ENCODE measurements around the gene ARMC6.

The ARMC6 gene

GRCh38 chr19:19077103-19077502 lies 43.7 kb downstream of the ARMC6 start:
- H3K27ac ChIP-seq (ENCODE audit: low read depth, low read length, severe bottlenecking), result no peak overlapping the region
- H3K9me3 ChIP-seq (ENCODE audit: control insufficient read depth, low read length), result no peaks in the 10 kb centered on the region
- H3K36me3 ChIP-seq (ENCODE audit: control insufficient read depth, insufficient read depth, low read length), result no peaks in the 10 kb centered on the region
- no peak overlapping the region for H3K4me3 ChIP-seq (ENCODE audit: extremely low read depth, insufficient read depth, low read length, poor library complexity, severe bottlenecking)
- WGBS, 2 experiments (ENCODE audit: insufficient coverage in 2 of 2), result 88 to 91% methylated on average over 3 to 7 of the region's 7 CpGs
- H3K4me1 ChIP-seq (ENCODE audit: control insufficient read depth, insufficient read depth, low read length, poor library complexity, severe bottlenecking), result no peaks in the 10 kb centered on the region

- no CpG with 5 or more reads among the region's 6 CpGs for WGBS, 2 experiments (ENCODE audit: insufficient coverage in 2 of 2)
- H3K36me3 ChIP-seq (ENCODE audit: control insufficient read depth, insufficient read depth, low read length), result no peaks in the 10 kb centered on the region
- H3K27ac ChIP-seq (ENCODE audit: low read depth, low read length, severe bottlenecking), result no peak overlapping the region
- H3K4me1 ChIP-seq (ENCODE audit: control insufficient read depth, insufficient read depth, low read length, poor library complexity, severe bottlenecking), result no peaks in the 10 kb centered on the region
- H3K9me3 ChIP-seq (ENCODE audit: control insufficient read depth, low read length), result no peaks in the 10 kb centered on the region
- H3K4me3 ChIP-seq (ENCODE audit: extremely low read depth, insufficient read depth, low read length, poor library complexity, severe bottlenecking), result no peak overlapping the region
Measured at GRCh38 chr19:19078801-19079200, 45.4 kb downstream of the ARMC6 start.

GRCh38 chr19:19079571-19079970 lies 46.2 kb downstream of the ARMC6 start:
- H3K27ac ChIP-seq (ENCODE audit: low read depth, low read length, severe bottlenecking), result no peak overlapping the region
- no peaks in the 10 kb centered on the region for H3K36me3 ChIP-seq (ENCODE audit: control insufficient read depth, insufficient read depth, low read length)
- H3K9me3 ChIP-seq (ENCODE audit: control insufficient read depth, low read length), result no peaks in the 10 kb centered on the region
- no peak overlapping the region for H3K4me3 ChIP-seq (ENCODE audit: extremely low read depth, insufficient read depth, low read length, poor library complexity, severe bottlenecking)
- H3K4me1 ChIP-seq (ENCODE audit: control insufficient read depth, insufficient read depth, low read length, poor library complexity, severe bottlenecking), result no peaks in the 10 kb centered on the region
- 80 to 100% methylated on average over 1 of the region's 1 CpG for WGBS, 2 experiments (ENCODE audit: insufficient coverage in 2 of 2)

GRCh38 chr19:19081642-19082151 lies 48.3 kb downstream of the ARMC6 start:
- no peak overlapping the region for H3K4me3 ChIP-seq (ENCODE audit: extremely low read depth, insufficient read depth, low read length, poor library complexity, severe bottlenecking)
- no peak overlapping the region for H3K27ac ChIP-seq (ENCODE audit: low read depth, low read length, severe bottlenecking)
- no peaks in the 10 kb centered on the region for H3K36me3 ChIP-seq (ENCODE audit: control insufficient read depth, insufficient read depth, low read length)
- H3K4me1 ChIP-seq (ENCODE audit: control insufficient read depth, insufficient read depth, low read length, poor library complexity, severe bottlenecking), result no peaks in the 10 kb centered on the region
- WGBS, 2 experiments (ENCODE audit: insufficient coverage in 2 of 2), result 88 to 89% methylated on average over 14 to 16 of the region's 16 CpGs
- H3K9me3 ChIP-seq (ENCODE audit: control insufficient read depth, low read length), result no peaks in the 10 kb centered on the region

GRCh38 chr19:19083413-19084178 lies 50.2 kb downstream of the ARMC6 start:
- Histone ChIP-seq H3K9me3 (ENCODE audit: control insufficient read depth, low read length) (no peaks in the 10 kb centered on the region), H3K27ac (ENCODE audit: low read depth, low read length, severe bottlenecking) (no peak overlapping the region), H3K4me1 (ENCODE audit: control insufficient read depth, insufficient read depth, low read length, poor library complexity, severe bottlenecking) (no peaks in the 10 kb centered on the region), H3K36me3 (ENCODE audit: control insufficient read depth, insufficient read depth, low read length) (no peaks in the 10 kb centered on the region), H3K4me3 (ENCODE audit: extremely low read depth, insufficient read depth, low read length, poor library complexity, severe bottlenecking) (no peak overlapping the region)
- WGBS, 2 experiments (ENCODE audit: insufficient coverage in 2 of 2), result 79 to 92% methylated on average over 8 to 9 of the region's 10 CpGs

GRCh38 chr19:19087676-19088075 lies 54.3 kb downstream of the ARMC6 start:
- Histone ChIP-seq H3K9me3 (ENCODE audit: control insufficient read depth, low read length) (no peaks in the 10 kb centered on the region), H3K4me3 (ENCODE audit: extremely low read depth, insufficient read depth, low read length, poor library complexity, severe bottlenecking) (no peak overlapping the region), H3K27ac (ENCODE audit: low read depth, low read length, severe bottlenecking) (no peak overlapping the region), H3K36me3 (ENCODE audit: control insufficient read depth, insufficient read depth, low read length) (no peaks in the 10 kb centered on the region), H3K4me1 (ENCODE audit: control insufficient read depth, insufficient read depth, low read length, poor library complexity, severe bottlenecking) (no peaks in the 10 kb centered on the region)
- 63 to 76% methylated on average over 2 of the region's 2 CpGs for WGBS, 2 experiments (ENCODE audit: insufficient coverage in 2 of 2)

- H3K27ac ChIP-seq (ENCODE audit: low read depth, low read length, severe bottlenecking), result no peak overlapping the region
- no peaks in the 10 kb centered on the region for H3K36me3 ChIP-seq (ENCODE audit: control insufficient read depth, insufficient read depth, low read length)
- H3K9me3 ChIP-seq (ENCODE audit: control insufficient read depth, low read length), result no peaks in the 10 kb centered on the region
- no peaks in the 10 kb centered on the region for H3K4me1 ChIP-seq (ENCODE audit: control insufficient read depth, insufficient read depth, low read length, poor library complexity, severe bottlenecking)
- WGBS, 2 experiments (ENCODE audit: insufficient coverage in 2 of 2), result 95 to 98% methylated on average over 5 to 7 of the region's 7 CpGs
- no peak overlapping the region for H3K4me3 ChIP-seq (ENCODE audit: extremely low read depth, insufficient read depth, low read length, poor library complexity, severe bottlenecking)
Measured at GRCh38 chr19:19094513-19094912, 61.1 kb downstream of the ARMC6 start.

- H3K36me3 ChIP-seq (ENCODE audit: control insufficient read depth, insufficient read depth, low read length), result no peaks in the 10 kb centered on the region
- no peaks in the 10 kb centered on the region for H3K9me3 ChIP-seq (ENCODE audit: control insufficient read depth, low read length)
- H3K27ac ChIP-seq (ENCODE audit: low read depth, low read length, severe bottlenecking), result no peak overlapping the region
- WGBS, 2 experiments (ENCODE audit: insufficient coverage in 2 of 2), result 88 to 95% methylated on average over 6 to 8 of the region's 11 CpGs
- no peak overlapping the region for H3K4me3 ChIP-seq (ENCODE audit: extremely low read depth, insufficient read depth, low read length, poor library complexity, severe bottlenecking)
- no peaks in the 10 kb centered on the region for H3K4me1 ChIP-seq (ENCODE audit: control insufficient read depth, insufficient read depth, low read length, poor library complexity, severe bottlenecking)
Measured at GRCh38 chr19:19095691-19096090, 62.3 kb downstream of the ARMC6 start.

GRCh38 chr19:19096641-19097627 lies 63.5 kb downstream of the ARMC6 start:
- Histone ChIP-seq H3K4me3 (ENCODE audit: extremely low read depth, insufficient read depth, low read length, poor library complexity, severe bottlenecking) (no peak overlapping the region), H3K36me3 (ENCODE audit: control insufficient read depth, insufficient read depth, low read length) (no peaks in the 10 kb centered on the region), H3K9me3 (ENCODE audit: control insufficient read depth, low read length) (no peaks in the 10 kb centered on the region), H3K27ac (ENCODE audit: low read depth, low read length, severe bottlenecking) (no peak overlapping the region), H3K4me1 (ENCODE audit: control insufficient read depth, insufficient read depth, low read length, poor library complexity, severe bottlenecking) (no peaks in the 10 kb centered on the region)
- WGBS, 2 experiments (ENCODE audit: insufficient coverage in 2 of 2), result 91 to 93% methylated on average over 19 to 22 of the region's 24 CpGs

- H3K4me3 ChIP-seq (ENCODE audit: extremely low read depth, insufficient read depth, low read length, poor library complexity, severe bottlenecking), result no peak overlapping the region
- H3K9me3 ChIP-seq (ENCODE audit: control insufficient read depth, low read length), result no peaks in the 10 kb centered on the region
- no peaks in the 10 kb centered on the region for H3K4me1 ChIP-seq (ENCODE audit: control insufficient read depth, insufficient read depth, low read length, poor library complexity, severe bottlenecking)
- H3K27ac ChIP-seq (ENCODE audit: low read depth, low read length, severe bottlenecking), result no peak overlapping the region
- WGBS, 2 experiments (ENCODE audit: insufficient coverage in 2 of 2), result 83 to 86% methylated on average over 8 of the region's 9 CpGs
- H3K36me3 ChIP-seq (ENCODE audit: control insufficient read depth, insufficient read depth, low read length), result no peaks in the 10 kb centered on the region
Measured at GRCh38 chr19:19098084-19098702, 64.8 kb downstream of the ARMC6 start.
